Activated CD4-positive, alpha-beta T cell treated with anti-CD3 and anti-CD28 coated beads, Interleukin-2, amount 10 ng/mL, durations not matched to agents 24 days and 14 days (primary cell): ENCODE results near the gene NELL1. TPM values are rescaled to one million over a fixed set of nuclear protein-coding genes. Genes with fewer than 3 reads are reported as not detected.

Experiments
- DNase-seq: peaks from one replicate; pipeline ENCODE4 v3.0.0; 2022
- H3K27ac Mint-ChIP-seq: one replicate; pipeline ENCODE4 v1.8.0; 2022; ENCODE audit warnings: mild to moderate bottlenecking, mixed read lengths
- H3K27me3 Mint-ChIP-seq: one replicate; pipeline ENCODE4 v1.8.0; 2022; ENCODE audit warnings: mixed read lengths
- H3K36me3 Mint-ChIP-seq: one replicate; pipeline ENCODE4 v1.8.0; 2022; ENCODE audit warnings: low read depth, mild to moderate bottlenecking, mixed read lengths
- H3K4me1 Mint-ChIP-seq: one replicate; pipeline ENCODE4 v1.8.0; 2021; ENCODE audit warnings: mixed read lengths
- H3K4me3 Mint-ChIP-seq: one replicate; pipeline ENCODE4 v1.8.0; 2022; ENCODE audit warnings: mild to moderate bottlenecking, moderate library complexity, mixed read lengths
- H3K9me3 Mint-ChIP-seq: one replicate; pipeline ENCODE4 v1.8.0; 2021; ENCODE audit warnings: mixed read lengths
- intact Hi-C: fragments of 100-400 bp; cut with micrococcal nuclease; formaldehyde crosslinking; loops from one replicate; pipeline ENCODE4 v1.15.1; 2023
- total RNA-seq: library from RNA; stranded (reverse); gene quantifications from 2 replicates; pipeline ENCODE4 v1.2.3, GENCODE V29; 2022

NELL1 gene
- total RNA-seq, 1 donor from 2014 or later, result not detected

DNA sequence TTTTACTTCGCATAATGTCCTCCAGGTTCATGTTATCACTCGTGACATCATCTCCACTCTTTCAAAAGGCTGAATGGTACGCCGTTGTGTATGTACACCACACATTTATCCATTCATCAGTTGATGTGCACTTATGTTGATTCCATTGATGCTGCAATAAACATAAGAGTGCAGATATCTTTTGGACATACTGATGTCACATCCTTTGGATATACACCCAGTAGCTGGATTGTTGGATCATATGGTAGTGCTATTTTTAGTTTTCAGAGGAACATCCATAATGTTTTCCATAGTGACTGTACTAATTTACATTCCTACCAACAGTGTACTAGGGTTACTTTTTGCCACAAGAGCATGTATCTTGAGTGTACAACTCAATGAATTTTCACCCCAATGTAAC lies 25.0 kb upstream of the NELL1 start:
- no peak for DNase-seq
- Mint-ChIP-seq H3K4me3 (no peak overlapping the region), H3K36me3 (no peaks in the 10 kb centered on the region), H3K4me1 (no peaks in the 10 kb centered on the region), H3K27me3 (peaks cover 3% of the 10 kb centered on the region), H3K27ac (no peak overlapping the region), H3K9me3 (no peaks in the 10 kb centered on the region)
- intact Hi-C loops, result no loop called here

- Mint-ChIP-seq H3K36me3 (no peaks in the 10 kb centered on the region), H3K27ac (no peak overlapping the region), H3K4me3 (no peak overlapping the region), H3K27me3 (no peaks in the 10 kb centered on the region), H3K4me1 (no peaks in the 10 kb centered on the region), H3K9me3 (no peaks in the 10 kb centered on the region)
- peak; percentile 81 for DNase-seq
- intact Hi-C loops, result loop anchor here (1.0 to 5.0 kb wide), 2 partner anchors 24 to 1654 kb away; no protein-coding TSS in a partner anchor
These were observed 21.3 kb upstream of the NELL1 start for GRCh38 chr11:20647976-20648565.

- H3K27ac Mint-ChIP-seq, result no peak overlapping the region
- peaks cover 3% of the 10 kb centered on the region for H3K27me3 Mint-ChIP-seq
- no peaks in the 10 kb centered on the region for H3K4me1 Mint-ChIP-seq
- H3K9me3 Mint-ChIP-seq, result no peaks in the 10 kb centered on the region
- H3K4me3 Mint-ChIP-seq, result no peak overlapping the region
- H3K36me3 Mint-ChIP-seq, result no peaks in the 10 kb centered on the region
- intact Hi-C loops, result no loop called here
- no peak for DNase-seq
These were observed 17.1 kb upstream of the NELL1 start for GRCh38 chr11:20652150-20652806.

DNA sequence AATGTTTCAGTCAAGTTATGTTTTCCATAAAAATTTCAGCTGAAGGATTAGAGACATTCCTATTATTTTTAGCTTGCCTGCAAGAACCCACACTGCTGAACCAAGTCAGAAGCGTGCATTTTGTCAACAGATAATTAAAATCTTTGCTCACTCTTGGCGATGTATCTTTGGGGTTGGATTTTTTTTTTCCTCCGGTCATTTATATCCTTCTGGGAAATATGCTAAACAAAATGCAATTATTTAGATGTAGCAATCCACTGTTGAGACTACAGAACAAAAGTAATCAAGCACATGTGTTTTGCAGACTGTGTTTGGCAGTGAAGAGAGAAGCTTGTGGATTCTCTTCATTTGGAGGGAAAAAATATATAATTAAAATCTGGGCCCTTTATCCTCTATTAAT lies 15.3 kb upstream of the NELL1 start:
- Mint-ChIP-seq H3K27ac (no peak overlapping the region), H3K4me3 (no peak overlapping the region), H3K4me1 (no peaks in the 10 kb centered on the region), H3K27me3 (peaks cover 6% of the 10 kb centered on the region), H3K9me3 (no peaks in the 10 kb centered on the region), H3K36me3 (no peaks in the 10 kb centered on the region)
- intact Hi-C loops, result no loop called here
- DNase-seq, result no peak

DNA sequence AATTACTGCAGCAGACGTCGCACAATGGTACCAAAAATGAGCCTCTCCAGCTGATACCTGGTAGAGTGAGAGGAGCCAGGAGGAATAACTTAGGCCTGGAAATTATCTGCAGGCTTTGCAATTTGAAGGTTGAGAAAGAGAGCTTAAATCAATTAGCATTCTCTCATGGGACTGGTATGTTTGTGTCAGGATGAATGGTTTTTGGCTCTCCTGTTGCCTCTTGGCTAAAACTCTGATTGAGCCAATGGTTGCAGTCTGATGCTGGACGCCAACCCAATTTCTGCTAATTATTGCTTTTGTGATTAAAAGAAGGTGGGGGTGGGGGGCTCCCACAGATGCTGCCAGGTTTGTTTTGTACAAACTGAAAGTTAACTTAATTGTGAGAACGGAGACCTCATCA lies 12.5 kb upstream of the NELL1 start:
- no peaks in the 10 kb centered on the region for H3K9me3 Mint-ChIP-seq
- H3K36me3 Mint-ChIP-seq, result no peaks in the 10 kb centered on the region
- H3K27ac Mint-ChIP-seq, result no peak overlapping the region
- DNase-seq, result no peak
- peaks cover 6% of the 10 kb centered on the region for H3K27me3 Mint-ChIP-seq
- H3K4me3 Mint-ChIP-seq, result no peak overlapping the region
- intact Hi-C loops, result no loop called here
- H3K4me1 Mint-ChIP-seq, result no peaks in the 10 kb centered on the region

DNA sequence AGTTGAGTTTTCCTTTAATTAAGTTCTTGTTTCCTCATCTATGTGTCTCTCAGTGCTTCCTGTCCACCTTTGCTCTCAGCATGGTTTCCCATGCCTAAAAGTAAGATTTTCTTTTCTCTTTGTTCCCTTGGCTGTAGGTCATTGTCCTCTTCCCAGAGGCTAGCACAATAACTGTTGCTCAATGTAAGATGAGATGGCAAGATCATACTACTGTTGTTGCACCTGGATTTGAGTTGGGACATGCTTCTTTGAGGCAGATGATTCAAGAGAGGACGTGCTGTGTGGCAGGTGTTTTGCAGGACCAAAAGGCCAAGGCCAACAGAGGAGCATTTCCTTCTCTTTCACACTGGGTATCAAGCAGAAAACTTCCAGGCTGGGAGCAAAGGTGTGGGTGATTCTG lies 11.3 kb upstream of the NELL1 start:
- DNase-seq, result no peak
- Mint-ChIP-seq H3K4me1 (no peaks in the 10 kb centered on the region), H3K4me3 (no peak overlapping the region), H3K36me3 (no peaks in the 10 kb centered on the region), H3K27ac (no peak overlapping the region), H3K27me3 (peaks cover 6% of the 10 kb centered on the region), H3K9me3 (no peaks in the 10 kb centered on the region)
- intact Hi-C loops, result no loop called here

DNA sequence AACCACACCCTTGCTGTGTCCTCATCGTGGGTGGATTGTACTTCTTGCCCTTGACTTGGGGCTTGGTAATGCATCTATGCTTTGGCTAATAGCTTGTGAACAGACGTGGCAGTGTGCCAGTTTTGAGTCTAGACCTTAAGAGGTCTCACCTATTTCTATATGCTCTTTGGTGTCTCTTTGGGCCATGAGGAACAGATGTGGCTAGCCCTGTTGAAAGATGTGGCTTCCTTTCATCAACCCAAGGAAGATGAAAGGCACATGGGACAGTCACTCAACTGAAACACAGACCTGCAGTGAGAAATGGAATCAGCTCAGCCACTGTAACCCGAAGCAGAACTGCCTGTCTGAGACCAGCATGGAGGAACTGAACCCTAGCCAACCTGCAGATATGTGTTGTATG lies 7.9 kb upstream of the NELL1 start:
- Mint-ChIP-seq H3K36me3 (no peaks in the 10 kb centered on the region), H3K9me3 (no peaks in the 10 kb centered on the region), H3K27ac (no peak overlapping the region), H3K4me1 (no peaks in the 10 kb centered on the region), H3K27me3 (peaks cover 12% of the 10 kb centered on the region), H3K4me3 (no peak overlapping the region)
- intact Hi-C loops, result no loop called here
- no peak for DNase-seq

DNA sequence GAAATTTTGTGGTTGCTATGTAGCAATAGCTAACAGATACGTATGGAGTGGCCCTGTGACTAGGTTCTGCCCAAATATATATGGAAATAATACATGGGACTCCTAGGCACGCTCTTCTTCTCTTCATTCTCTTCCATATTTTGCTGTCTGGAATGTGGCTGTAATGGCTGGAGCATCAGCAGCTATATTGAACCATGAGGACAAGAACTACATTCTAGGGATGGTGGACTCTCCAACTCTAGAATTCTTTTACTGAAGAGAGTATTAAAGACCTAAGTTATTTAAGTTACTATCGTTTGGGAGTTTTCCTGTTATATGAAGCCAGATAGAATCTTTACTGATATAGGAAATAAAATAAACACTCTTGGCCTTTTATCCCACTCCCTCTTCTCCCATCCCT lies 7.5 kb upstream of the NELL1 start:
- H3K36me3 Mint-ChIP-seq, result no peaks in the 10 kb centered on the region
- H3K27ac Mint-ChIP-seq, result no peak overlapping the region
- no peak overlapping the region for H3K4me3 Mint-ChIP-seq
- peaks cover 12% of the 10 kb centered on the region for H3K27me3 Mint-ChIP-seq
- H3K4me1 Mint-ChIP-seq, result no peaks in the 10 kb centered on the region
- DNase-seq, result no peak
- intact Hi-C loops, result no loop called here
- H3K9me3 Mint-ChIP-seq, result no peaks in the 10 kb centered on the region

DNA sequence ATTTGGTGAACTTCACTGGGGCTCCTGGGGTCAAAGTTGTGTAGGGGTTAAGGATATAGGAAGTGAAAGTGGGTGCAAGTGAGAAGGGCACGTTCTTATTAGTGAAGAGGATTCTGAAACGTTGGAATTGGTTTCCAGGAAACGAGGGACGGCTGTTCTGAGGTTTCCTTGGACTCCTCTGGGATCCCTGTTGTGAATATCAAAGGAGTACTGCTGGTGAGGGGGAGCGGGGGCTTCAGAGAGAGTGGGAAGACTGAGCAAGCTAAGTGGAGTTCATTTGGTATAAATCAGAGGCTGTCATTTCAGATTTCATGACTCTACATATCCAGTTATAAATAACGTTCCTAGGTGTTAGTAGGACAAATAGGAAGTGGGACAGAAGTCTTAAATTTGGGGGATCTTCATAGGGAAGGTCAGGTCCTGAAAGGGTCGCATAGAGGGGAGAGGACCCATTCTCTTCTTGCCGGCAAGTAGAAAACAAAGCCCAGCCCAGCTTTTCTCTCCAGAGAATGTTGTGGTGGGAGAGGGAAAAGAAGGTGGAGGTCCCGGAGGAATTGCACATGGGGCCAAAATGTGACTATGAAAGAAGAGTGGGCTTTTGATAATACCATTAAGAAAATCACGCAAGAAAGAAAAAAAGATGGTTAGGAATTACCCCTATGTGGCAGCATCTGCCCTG lies 1.1 kb upstream of the NELL1 start:
- DNase-seq, result no peak
- Mint-ChIP-seq H3K27me3 (peaks cover 66% of the 10 kb centered on the region), H3K36me3 (no peaks in the 10 kb centered on the region), H3K9me3 (no peaks in the 10 kb centered on the region), H3K4me3 (no peak overlapping the region), H3K4me1 (no peaks in the 10 kb centered on the region), H3K27ac (no peak overlapping the region)
- intact Hi-C loops, result no loop called here

GRCh38 chr11:20669820-20670684 lies 666 bp downstream of the NELL1 start:
- no peak overlapping the region for H3K4me3 Mint-ChIP-seq
- no peaks in the 10 kb centered on the region for H3K4me1 Mint-ChIP-seq
- DNase-seq, result peak; percentile 51
- no peaks in the 10 kb centered on the region for H3K9me3 Mint-ChIP-seq
- no peaks in the 10 kb centered on the region for H3K36me3 Mint-ChIP-seq
- peaks cover 68% of the 10 kb centered on the region for H3K27me3 Mint-ChIP-seq
- H3K27ac Mint-ChIP-seq, result no peak overlapping the region
- intact Hi-C loops, result loop anchor here (5.0 kb wide), 2 partner anchors 73 to 508 kb away; partner anchors contain the start of genes DBX1 and SLC6A5

DNA sequence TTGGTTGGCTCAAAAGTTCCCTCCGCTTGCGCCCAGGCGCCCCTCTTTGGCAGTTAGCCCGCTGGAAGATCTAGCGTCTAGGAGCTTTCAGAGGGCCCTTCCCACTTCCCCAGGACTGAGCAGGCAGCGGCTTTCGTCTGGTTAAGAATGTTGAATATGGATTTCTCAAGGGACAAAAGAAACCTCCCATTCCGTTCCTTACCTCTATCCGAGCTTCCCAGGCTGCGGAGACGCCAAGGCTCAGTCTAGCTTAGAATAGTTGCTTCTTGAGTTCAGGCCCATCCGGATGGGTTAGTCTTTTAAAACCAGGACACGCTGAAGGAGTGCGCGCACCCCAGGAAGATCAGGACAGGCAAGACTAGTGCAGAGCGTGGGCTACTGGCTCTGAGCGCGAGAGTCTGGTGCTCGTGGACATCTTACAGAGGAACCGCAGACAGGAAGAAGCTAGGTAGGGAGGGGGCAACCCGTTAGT lies 1.6 kb downstream of the NELL1 start:
- peak; percentile 39 for DNase-seq
- Mint-ChIP-seq H3K4me1 (no peaks in the 10 kb centered on the region), H3K27ac (no peak overlapping the region), H3K9me3 (no peaks in the 10 kb centered on the region), H3K36me3 (no peaks in the 10 kb centered on the region), H3K27me3 (peaks cover 63% of the 10 kb centered on the region), H3K4me3 (no peak overlapping the region)
- intact Hi-C loops, result loop anchor here (5.0 kb wide), 2 partner anchors 74 to 509 kb away; partner anchors contain the start of genes DBX1 and SLC6A5

- intact Hi-C loops, result loop anchor here (1.0 to 5.0 kb wide), 3 partner anchors 24 to 510 kb away; partner anchors contain the start of genes DBX1 and SLC6A5
These were observed 2.6 kb downstream of the NELL1 start for GRCh38 chr11:20671856-20672546.

DNA sequence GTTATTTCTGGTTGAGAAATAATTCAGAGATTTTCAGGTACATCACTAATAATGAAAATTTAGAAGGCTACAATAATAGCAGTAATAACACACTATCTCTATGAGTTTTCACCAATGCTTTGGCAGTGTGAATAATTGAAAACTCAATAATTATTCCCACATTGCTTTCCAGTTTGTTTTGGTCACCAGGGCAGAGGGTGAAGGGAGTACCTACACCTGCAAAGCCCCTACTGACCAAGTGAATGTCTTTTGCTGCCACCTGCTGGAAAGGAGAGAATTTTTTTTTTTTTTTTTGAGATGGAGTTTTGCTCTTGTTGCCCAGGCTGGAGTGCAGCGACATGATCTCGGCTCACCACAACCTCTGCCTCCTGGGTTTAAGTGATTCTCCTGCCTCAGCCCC lies 3.2 kb downstream of the NELL1 start:
- no peaks in the 10 kb centered on the region for H3K36me3 Mint-ChIP-seq
- no peak for DNase-seq
- peaks cover 50% of the 10 kb centered on the region for H3K27me3 Mint-ChIP-seq
- H3K27ac Mint-ChIP-seq, result no peak overlapping the region
- no peaks in the 10 kb centered on the region for H3K9me3 Mint-ChIP-seq
- H3K4me1 Mint-ChIP-seq, result no peaks in the 10 kb centered on the region
- intact Hi-C loops, result loop anchor here (1.0 to 5.0 kb wide), 3 partner anchors 24 to 510 kb away; partner anchors contain the start of genes DBX1 and SLC6A5
- no peak overlapping the region for H3K4me3 Mint-ChIP-seq

More at GRCh38 chr11:20671856-20672546, 2.6 kb downstream of the NELL1 start:
- DNase-seq, result no peak
- Mint-ChIP-seq H3K27me3 (peaks cover 56% of the 10 kb centered on the region), H3K9me3 (no peaks in the 10 kb centered on the region), H3K4me3 (no peak overlapping the region), H3K36me3 (no peaks in the 10 kb centered on the region), H3K27ac (no peak overlapping the region), H3K4me1 (no peaks in the 10 kb centered on the region)
